GM21619 (cell line): ENCODE data around the gene MAGI2.
A peak's percentile ranks its signal among the peaks of the same experiment; 100 is the strongest.

ENCODE experiments used
- ATAC-seq: cut with Tn5 transposase; IDR thresholded peaks from one replicate; pipeline ENCODE4 v1.9.1; 2021; ENCODE audit not compliant: unreplicated experiment

MAGI2 gene

GRCh38 chr7:78835897-78836296 lies 617.6 kb downstream of the MAGI2 start:
- ATAC-seq: no peak

GRCh38 chr7:78828317-78828716 lies 625.1 kb downstream of the MAGI2 start:
- no peak for ATAC-seq

GRCh38 chr7:78803501-78804127 lies 649.9 kb downstream of the MAGI2 start:
- no peak for ATAC-seq

- ATAC-seq: no peak
Observed at GRCh38 chr7:78794101-78794500, 659.4 kb downstream of the MAGI2 start.

GRCh38 chr7:78792624-78793023 lies 660.8 kb downstream of the MAGI2 start:
- no peak for ATAC-seq

GRCh38 chr7:78792006-78792405 lies 661.5 kb downstream of the MAGI2 start:
- ATAC-seq: no peak

- no peak for ATAC-seq
Observed at GRCh38 chr7:78788464-78788863, 665.0 kb downstream of the MAGI2 start.

- no peak for ATAC-seq
Observed at GRCh38 chr7:78787854-78788253, 665.6 kb downstream of the MAGI2 start.

- no peak for ATAC-seq
Observed at GRCh38 chr7:78786055-78786454, 667.4 kb downstream of the MAGI2 start.

- ATAC-seq: no peak
Observed at GRCh38 chr7:78783179-78783962, 670.1 kb downstream of the MAGI2 start.

GRCh38 chr7:78780560-78780959 lies 672.9 kb downstream of the MAGI2 start:
- no peak for ATAC-seq

GRCh38 chr7:78779788-78780187 lies 673.7 kb downstream of the MAGI2 start:
- no peak for ATAC-seq

GRCh38 chr7:78777829-78778228 lies 675.6 kb downstream of the MAGI2 start:
- no peak for ATAC-seq

- ATAC-seq: no peak
Observed at GRCh38 chr7:78770422-78771410, 682.8 kb downstream of the MAGI2 start.

GRCh38 chr7:78769481-78770101 lies 683.9 kb downstream of the MAGI2 start:
- ATAC-seq: peak; percentile 79

- ATAC-seq: no peak
Observed at GRCh38 chr7:78768859-78769258, 684.6 kb downstream of the MAGI2 start.

GRCh38 chr7:78765943-78766729 lies 687.3 kb downstream of the MAGI2 start:
- no peak for ATAC-seq

- no peak for ATAC-seq
Observed at GRCh38 chr7:78764571-78764970, 688.9 kb downstream of the MAGI2 start.

GRCh38 chr7:78762625-78763024 lies 690.8 kb downstream of the MAGI2 start:
- no peak for ATAC-seq
